GM20000 (cell line): ENCODE measurements around the gene TSPAN31.

ENCODE experiments used
- DNase-seq: peaks from one replicate; pipeline ENCODE4 v3.0.0; 2012; ENCODE audit warnings: low spot score
- CTCF ChIP-seq: IDR thresholded peaks from 2 replicates; pipeline ENCODE4 v1.5.1; 2012; ENCODE audit warnings: mild to moderate bottlenecking, control low read depth; ENCODE audit errors: extremely low read depth, missing control alignments

TSPAN31 gene

GRCh38 chr12:57796996-57797395 lies 52.2 kb downstream of the TSPAN31 start:
- DNase-seq = no peak
- no peak for TF ChIP-seq CTCF

- no peak for TF ChIP-seq CTCF
- no peak for DNase-seq
Measured at GRCh38 chr12:57797933-57798332, 53.1 kb downstream of the TSPAN31 start.
